MM.1S (cell line): ENCODE results near the gene YBX2.

Source experiments
- DNase-seq: peaks from one replicate; pipeline ENCODE4 v3.0.0-alpha.2; 2015
- H2AFZ ChIP-seq: fragments of 300-600 bp; sonication (generic); 2 replicates; pipeline ENCODE4 v1.6.0; 2016; ENCODE audit warnings: antibody characterized with exemption, low read length
- H3F3A ChIP-seq: fragments of 300-600 bp; sonication (generic); 2 replicates; pipeline ENCODE4 v1.6.1; 2016; ENCODE audit warnings: mild to moderate bottlenecking, antibody characterized with exemption, low read length, moderate library complexity, mixed read lengths; ENCODE audit not compliant: insufficient read depth
- H3K27ac ChIP-seq: fragments of 300-600 bp; sonication (generic); 2 replicates; pipeline ENCODE4 v1.5.1; 2016; ENCODE audit warnings: mild to moderate bottlenecking, low read length
- H3K27me3 ChIP-seq: fragments of 300-600 bp; sonication (generic); replicated peaks from 2 replicates; pipeline ENCODE4 v1.6.0; 2016; ENCODE audit warnings: low read length; ENCODE audit not compliant: insufficient read depth
- H3K36me3 ChIP-seq: fragments of 300-600 bp; sonication (generic); replicated peaks from 2 replicates; pipeline ENCODE4 v1.6.1; 2016; ENCODE audit warnings: mild to moderate bottlenecking, low read length, mixed read lengths; ENCODE audit not compliant: insufficient read depth
- H3K4me1 ChIP-seq: fragments of 300-600 bp; sonication (generic); 2 replicates; pipeline ENCODE4 v1.6.1; 2016; ENCODE audit warnings: low read length, mixed read lengths
- H3K4me2 ChIP-seq: fragments of 300-600 bp; sonication (generic); 2 replicates; pipeline ENCODE4 v1.6.0; 2016; ENCODE audit warnings: low read depth, low read length
- H3K4me3 ChIP-seq: fragments of 300-600 bp; sonication (generic); 2 replicates; pipeline ENCODE4 v1.5.1; 2016; ENCODE audit warnings: low read length, mixed read lengths
- H3K79me2 ChIP-seq: fragments of 300-600 bp; sonication (generic); 2 replicates; pipeline ENCODE4 v1.6.1; 2016; ENCODE audit warnings: mixed run types, low read length, mixed read lengths
- H3K9ac ChIP-seq: fragments of 300-600 bp; sonication (generic); 2 replicates; pipeline ENCODE4 v1.6.1; 2016; ENCODE audit warnings: low read length, mixed read lengths
- H3K9me2 ChIP-seq: fragments of 300-600 bp; sonication (generic); replicated peaks from 2 replicates; pipeline ENCODE4 v1.6.1; 2016; ENCODE audit warnings: mild to moderate bottlenecking, low read length, mixed read lengths; ENCODE audit not compliant: insufficient read depth
- H3K9me3 ChIP-seq: fragments of 300-600 bp; sonication (generic); replicated peaks from 2 replicates; pipeline ENCODE4 v1.6.1; 2016; ENCODE audit warnings: mild to moderate bottlenecking, low read length, mixed read lengths; ENCODE audit not compliant: insufficient read depth
- H4K20me1 ChIP-seq: fragments of 300-600 bp; sonication (generic); 2 replicates; pipeline ENCODE4 v1.6.1; 2016; ENCODE audit warnings: mild to moderate bottlenecking, low read length, moderate library complexity, mixed read lengths; ENCODE audit not compliant: insufficient read depth
- EZH2 ChIP-seq: fragments of 300-600 bp; sonication (generic); optimal IDR thresholded peaks from 2 replicates; pipeline ENCODE3; 2017; ENCODE audit warnings: low read depth, mild to moderate bottlenecking, antibody characterized with exemption, low read length, mixed read lengths
- EZH2phosphoT487 ChIP-seq: fragments of 300-600 bp; sonication (generic); IDR thresholded peaks from 2 replicates; pipeline ENCODE4 v1.6.1; 2018; ENCODE audit warnings: antibody characterized with exemption, low read length
- TF ChIP-seq, protein P1 (sequence below): fragments of 300-600 bp; sonication (generic); IDR thresholded peaks from 2 replicates; pipeline ENCODE4 v1.5.1; 2016; ENCODE audit warnings: antibody characterized with exemption, low read length, mixed read lengths

The YBX2 gene

DNA sequence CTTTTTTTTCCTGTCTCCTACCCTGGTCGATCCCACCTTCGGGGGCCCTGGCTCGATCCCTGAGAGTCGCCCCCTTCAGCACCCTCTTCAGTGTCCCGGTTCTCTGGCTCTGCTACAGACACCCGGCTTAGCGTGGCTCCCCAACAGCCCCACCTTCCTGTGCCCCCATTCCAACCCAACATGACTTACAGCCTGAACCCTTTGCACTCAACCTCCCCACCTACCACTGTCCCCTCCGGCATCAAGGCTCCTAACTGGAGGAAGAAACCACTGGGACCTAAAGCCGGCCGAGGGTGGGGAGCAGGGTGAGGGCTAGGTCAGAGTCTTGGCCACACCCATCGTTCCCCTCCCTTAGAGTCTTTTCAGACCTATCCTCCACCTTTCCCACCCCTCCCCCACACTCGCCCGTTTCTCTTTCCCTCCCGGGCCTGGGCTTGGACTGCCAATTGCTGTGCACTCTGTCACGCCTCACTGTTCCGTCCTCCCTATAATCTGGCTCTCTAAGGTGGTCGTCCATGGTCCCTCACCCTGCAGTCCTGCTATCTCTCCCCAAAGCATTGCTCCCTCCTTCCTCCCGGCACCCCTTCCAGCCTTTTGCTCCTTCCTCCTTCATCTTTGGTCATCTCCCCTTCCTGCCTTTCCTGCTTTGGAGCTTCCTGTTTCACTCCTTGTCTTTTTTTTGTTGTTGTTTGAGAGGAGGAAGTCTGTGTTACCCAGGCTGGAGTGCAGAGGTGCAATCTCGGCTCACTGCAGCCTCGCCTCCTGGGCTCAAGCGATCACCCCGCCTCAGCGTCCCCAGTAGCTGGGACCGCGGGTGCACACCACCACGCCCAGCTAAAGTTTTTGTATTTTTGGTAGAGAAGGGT is 31.3 kb downstream of the YBX2 start:
- Histone ChIP-seq H3K9ac (no peak overlapping the region), H3K27me3 (peaks cover 67% of the 10 kb centered on the region), H3K4me3 (peak overlapping the region; percentile 40), H3F3A (no peaks in the 10 kb centered on the region), H3K79me2 (no peaks in the 10 kb centered on the region), H3K4me1 (peaks cover 4% of the 10 kb centered on the region; the same call in 1 of the 2 replicates), H3K9me3 (no peaks in the 10 kb centered on the region), H3K9me2 (no peaks in the 10 kb centered on the region), H3K27ac (no peak overlapping the region), H4K20me1 (no peaks in the 10 kb centered on the region), H3K36me3 (no peaks in the 10 kb centered on the region), H2AFZ (peak overlapping the region; percentile 31; the same call in 1 of the 2 replicates), H3K4me2 (peak overlapping the region; percentile 86)
- TF ChIP-seq, protein P1, sequence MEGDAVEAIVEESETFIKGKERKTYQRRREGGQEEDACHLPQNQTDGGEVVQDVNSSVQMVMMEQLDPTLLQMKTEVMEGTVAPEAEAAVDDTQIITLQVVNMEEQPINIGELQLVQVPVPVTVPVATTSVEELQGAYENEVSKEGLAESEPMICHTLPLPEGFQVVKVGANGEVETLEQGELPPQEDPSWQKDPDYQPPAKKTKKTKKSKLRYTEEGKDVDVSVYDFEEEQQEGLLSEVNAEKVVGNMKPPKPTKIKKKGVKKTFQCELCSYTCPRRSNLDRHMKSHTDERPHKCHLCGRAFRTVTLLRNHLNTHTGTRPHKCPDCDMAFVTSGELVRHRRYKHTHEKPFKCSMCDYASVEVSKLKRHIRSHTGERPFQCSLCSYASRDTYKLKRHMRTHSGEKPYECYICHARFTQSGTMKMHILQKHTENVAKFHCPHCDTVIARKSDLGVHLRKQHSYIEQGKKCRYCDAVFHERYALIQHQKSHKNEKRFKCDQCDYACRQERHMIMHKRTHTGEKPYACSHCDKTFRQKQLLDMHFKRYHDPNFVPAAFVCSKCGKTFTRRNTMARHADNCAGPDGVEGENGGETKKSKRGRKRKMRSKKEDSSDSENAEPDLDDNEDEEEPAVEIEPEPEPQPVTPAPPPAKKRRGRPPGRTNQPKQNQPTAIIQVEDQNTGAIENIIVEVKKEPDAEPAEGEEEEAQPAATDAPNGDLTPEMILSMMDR = no peak
- TF ChIP-seq EZH2phosphoT487 (no peak), EZH2 (no peak)
- no peak for DNase-seq

- Histone ChIP-seq H3F3A (no peaks in the 10 kb centered on the region), H4K20me1 (no peaks in the 10 kb centered on the region), H3K9me3 (no peaks in the 10 kb centered on the region), H3K4me2 (peak within 1 kb of the TSS; percentile 86), H3K4me3 (peak within 1 kb of the TSS; percentile 42), H3K4me1 (peaks cover 4% of the 10 kb centered on the region; the same call in 1 of the 2 replicates), H2AFZ (peak within 1 kb of the TSS; percentile 61), H3K27me3 (peaks cover 61% of the 10 kb centered on the region), H3K79me2 (no peaks in the 10 kb centered on the region), H3K27ac (no peak within 1 kb of the TSS), H3K9me2 (no peaks in the 10 kb centered on the region), H3K36me3 (no peaks in the 10 kb centered on the region), H3K9ac (no peak within 1 kb of the TSS)
- DNase-seq = no peak
- TF ChIP-seq EZH2 (peak; percentile 78), EZH2phosphoT487 (no peak)
Observed at GRCh38 chr17:7262192-7262934, 32.1 kb downstream of the YBX2 start, which contains the start of gene CLDN7. CLDN7 (minus strand) TSS chr17:7262478; CDS start chr17:7262043, 435 bp downstream.

- TF ChIP-seq EZH2 = no peak
- TF ChIP-seq, protein P1 = no peak
- TF ChIP-seq EZH2phosphoT487 = no peak
- Histone ChIP-seq H3K4me1 (peaks cover 4% of the 10 kb centered on the region; the same call in 1 of the 2 replicates), H3K4me3 (peak overlapping the region; percentile 42), H2AFZ (peak overlapping the region; percentile 61), H4K20me1 (no peaks in the 10 kb centered on the region), H3K9me2 (no peaks in the 10 kb centered on the region), H3K36me3 (no peaks in the 10 kb centered on the region), H3K79me2 (no peaks in the 10 kb centered on the region), H3K4me2 (peak overlapping the region; percentile 86), H3K9ac (no peak overlapping the region), H3K27me3 (peaks cover 53% of the 10 kb centered on the region), H3K9me3 (no peaks in the 10 kb centered on the region), H3F3A (no peaks in the 10 kb centered on the region), H3K27ac (no peak overlapping the region)
- DNase-seq = no peak
Observed at GRCh38 chr17:7261379-7262191, 32.9 kb downstream of the YBX2 start.
